ENCODE results near the gene KCNK16.

KCNK16 gene

DNA sequence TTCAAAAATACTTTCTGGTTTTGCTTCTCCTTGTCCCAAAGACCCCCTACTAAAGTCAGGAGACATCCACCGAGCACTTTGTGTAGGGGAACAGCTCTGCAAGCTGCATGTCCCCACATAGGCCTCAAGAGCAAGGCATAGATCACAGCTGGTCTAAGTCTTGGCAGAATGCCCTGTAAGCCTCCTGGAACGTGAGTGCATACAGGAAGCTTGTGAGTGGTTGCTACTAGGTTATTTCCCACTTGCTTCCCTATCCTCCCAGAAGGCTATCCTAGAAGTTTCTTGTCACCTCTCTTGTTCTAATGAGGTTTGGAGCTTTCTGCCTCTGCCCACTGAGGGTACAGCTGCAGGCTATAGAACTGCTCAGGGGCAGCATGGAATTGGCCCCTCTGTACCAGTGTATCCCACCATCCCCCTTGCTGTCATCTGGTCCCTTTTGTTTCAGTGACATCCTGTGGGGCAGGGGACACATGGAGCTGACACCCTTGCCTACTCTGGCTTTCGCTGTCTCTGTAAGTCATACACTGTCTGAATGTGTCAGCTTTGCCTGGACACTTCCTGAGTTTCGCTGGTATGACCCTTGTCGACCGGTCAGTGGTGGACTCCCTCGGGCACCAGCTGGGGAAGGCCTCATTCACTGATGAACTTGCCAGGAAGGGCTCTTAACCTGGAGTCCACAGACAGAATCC is 35.6 kb upstream of the KCNK16 start:
- H3K27me3 ChIP-seq (ENCODE audit: control insufficient read depth, insufficient read depth, low read length), result no peaks in the 10 kb centered on the region
- H3K4me1 ChIP-seq (ENCODE audit: control insufficient read depth, insufficient read depth, low read length), result peaks cover 4% of the 10 kb centered on the region; the same call in 1 of the 2 replicates
- H3K4me3 ChIP-seq (ENCODE audit: low read depth, low read length), result no peak overlapping the region
- H3K9ac ChIP-seq (ENCODE audit: low read length), result no peak overlapping the region
- no peaks in the 10 kb centered on the region for H3K9me3 ChIP-seq (ENCODE audit: control insufficient read depth, insufficient read depth, low read depth, low read length)
- H3K36me3 ChIP-seq (ENCODE audit: control insufficient read depth, insufficient read depth, low read length), result no peaks in the 10 kb centered on the region
- no peak overlapping the region for H3K27ac ChIP-seq (ENCODE audit: low read depth, low read length)

DNA sequence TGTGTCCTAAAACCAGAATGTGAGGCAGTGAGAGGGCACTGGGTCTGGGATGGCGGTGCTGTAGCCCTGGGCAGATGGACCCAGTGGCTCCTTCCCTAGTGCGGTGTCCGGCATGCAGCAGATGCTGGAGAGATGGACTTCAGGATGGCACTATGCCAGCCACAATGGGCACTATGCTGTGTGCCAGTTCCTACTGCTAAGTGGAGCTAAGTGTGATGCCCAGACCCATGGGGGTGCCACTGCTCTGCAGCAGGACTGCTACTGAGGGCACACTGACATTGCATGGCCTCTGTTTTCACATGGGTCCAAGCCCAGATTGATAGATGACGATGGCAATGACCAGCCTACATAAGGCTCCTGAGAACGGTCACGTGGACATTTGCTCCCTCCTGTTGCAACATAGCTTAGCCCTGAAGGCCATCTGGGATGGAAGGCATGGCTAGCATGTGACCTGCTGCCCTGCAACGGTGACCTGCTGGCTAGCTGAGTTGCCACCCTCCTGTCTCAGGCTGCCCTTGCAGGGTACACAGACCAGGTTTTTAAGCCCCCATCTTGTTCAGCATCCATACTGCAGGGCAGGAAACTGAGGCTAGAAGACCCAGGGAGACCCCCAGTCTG is 31.3 kb upstream of the KCNK16 start:
- H3K4me1 ChIP-seq (ENCODE audit: control insufficient read depth, insufficient read depth, low read length), result no peaks in the 10 kb centered on the region
- H3K27ac ChIP-seq (ENCODE audit: low read depth, low read length), result no peak overlapping the region
- H3K27me3 ChIP-seq (ENCODE audit: control insufficient read depth, insufficient read depth, low read length), result no peaks in the 10 kb centered on the region
- H3K4me3 ChIP-seq (ENCODE audit: low read depth, low read length), result no peak overlapping the region
- no peaks in the 10 kb centered on the region for H3K9me3 ChIP-seq (ENCODE audit: control insufficient read depth, insufficient read depth, low read depth, low read length)
- H3K36me3 ChIP-seq (ENCODE audit: control insufficient read depth, insufficient read depth, low read length), result no peaks in the 10 kb centered on the region
- H3K9ac ChIP-seq (ENCODE audit: low read length), result no peak overlapping the region

DNA sequence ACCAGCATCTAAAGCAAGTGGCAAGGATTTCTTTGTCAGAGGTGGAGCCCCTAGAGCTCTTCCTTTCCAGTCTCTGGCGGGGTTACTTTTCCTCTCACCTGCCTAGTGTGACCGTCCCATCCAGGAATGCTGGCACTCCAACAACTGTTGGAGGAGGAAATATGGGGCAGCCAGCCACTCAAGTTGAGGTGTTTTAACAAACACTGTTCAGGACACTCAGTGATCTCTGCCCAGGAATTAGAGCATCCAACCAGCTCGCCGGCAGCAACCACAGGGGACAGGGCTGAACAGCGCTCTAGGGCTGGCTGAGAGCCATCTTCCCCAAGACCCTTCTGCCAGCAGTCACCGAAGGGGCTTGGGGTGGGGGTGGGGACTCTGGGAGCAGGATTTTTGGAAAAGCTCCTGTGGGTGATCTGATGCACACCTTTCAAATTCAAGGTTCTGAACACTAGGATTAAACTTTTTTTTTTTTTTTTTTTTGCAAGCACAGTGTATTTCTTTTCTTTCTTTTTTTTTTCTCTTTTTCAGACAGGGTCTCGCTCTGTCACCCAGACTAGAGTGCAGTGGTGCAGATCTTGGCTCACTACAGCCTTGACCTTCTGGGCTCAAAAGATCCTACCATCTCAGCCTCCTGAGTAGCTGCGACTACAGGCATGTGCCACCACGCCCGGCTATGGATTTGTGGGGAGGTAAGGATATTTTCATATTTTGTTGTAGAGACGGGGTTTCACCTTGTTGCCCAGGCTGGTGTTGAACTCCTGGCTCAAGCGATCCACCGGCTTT is 28.4 kb upstream of the KCNK16 start:
- Histone ChIP-seq H3K27ac (ENCODE audit: low read depth, low read length) (no peak overlapping the region), H3K9me3 (ENCODE audit: control insufficient read depth, insufficient read depth, low read depth, low read length) (no peaks in the 10 kb centered on the region)

GRCh38 chr6:39348740-39349139 is 26.2 kb upstream of the KCNK16 start:
- Histone ChIP-seq H3K4me3 (ENCODE audit: low read depth, low read length) (no peak overlapping the region), H3K9me3 (ENCODE audit: control insufficient read depth, insufficient read depth, low read depth, low read length) (no peaks in the 10 kb centered on the region), H3K27me3 (ENCODE audit: control insufficient read depth, insufficient read depth, low read length) (no peaks in the 10 kb centered on the region), H3K4me1 (ENCODE audit: control insufficient read depth, insufficient read depth, low read length) (peaks cover 9% of the 10 kb centered on the region), H3K36me3 (ENCODE audit: control insufficient read depth, insufficient read depth, low read length) (no peaks in the 10 kb centered on the region), H3K27ac (ENCODE audit: low read depth, low read length) (no peak overlapping the region), H3K9ac (ENCODE audit: low read length) (no peak overlapping the region)

More for the DNA sequence above, 28.4 kb upstream of the KCNK16 start:
- Histone ChIP-seq H3K4me1 (ENCODE audit: control insufficient read depth, insufficient read depth, low read length) (no peaks in the 10 kb centered on the region), H3K4me3 (ENCODE audit: low read depth, low read length) (no peak overlapping the region), H3K36me3 (ENCODE audit: control insufficient read depth, insufficient read depth, low read length) (no peaks in the 10 kb centered on the region), H3K27me3 (ENCODE audit: control insufficient read depth, insufficient read depth, low read length) (no peaks in the 10 kb centered on the region), H3K9ac (ENCODE audit: low read length) (no peak overlapping the region)

DNA sequence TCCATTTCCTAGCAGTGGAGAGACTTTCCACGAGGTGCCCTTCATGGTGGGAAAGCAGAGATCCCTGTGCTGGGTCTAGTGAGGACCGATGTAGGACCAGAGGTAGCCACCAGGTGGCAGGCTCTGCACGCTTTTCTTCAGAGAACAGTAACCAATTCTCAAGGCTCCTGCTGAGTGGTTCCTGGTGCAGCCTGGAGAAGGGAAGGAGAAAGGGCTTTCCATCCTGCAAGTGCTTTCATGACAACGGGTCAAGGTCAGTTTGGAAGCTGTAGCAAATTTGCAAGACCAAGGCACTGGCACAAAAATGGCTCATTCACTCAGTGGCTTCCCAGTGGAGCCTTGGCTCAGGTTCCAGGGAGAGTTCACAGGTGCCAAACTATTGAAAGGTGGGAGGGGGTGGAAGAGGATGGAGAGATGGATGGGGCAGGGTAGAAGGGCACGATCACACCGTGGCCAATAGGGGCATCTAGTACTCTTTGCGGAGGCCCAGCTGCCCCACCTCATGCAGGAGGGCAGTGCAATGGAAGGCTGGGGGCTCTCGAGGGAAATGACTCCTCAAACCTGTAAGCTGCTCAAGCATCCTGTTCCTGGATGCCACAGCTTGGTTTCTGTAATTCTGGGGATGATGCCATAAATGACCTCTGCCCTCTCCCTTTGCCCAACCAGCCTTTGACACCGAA is 25.5 kb upstream of the KCNK16 start:
- H3K27me3 ChIP-seq (ENCODE audit: control insufficient read depth, insufficient read depth, low read length), result no peaks in the 10 kb centered on the region
- no peak overlapping the region for H3K4me3 ChIP-seq (ENCODE audit: low read depth, low read length)
- H3K36me3 ChIP-seq (ENCODE audit: control insufficient read depth, insufficient read depth, low read length), result no peaks in the 10 kb centered on the region
- no peak overlapping the region for H3K9ac ChIP-seq (ENCODE audit: low read length)
- H3K27ac ChIP-seq (ENCODE audit: low read depth, low read length), result no peak overlapping the region
- H3K9me3 ChIP-seq (ENCODE audit: control insufficient read depth, insufficient read depth, low read depth, low read length), result no peaks in the 10 kb centered on the region
- H3K4me1 ChIP-seq (ENCODE audit: control insufficient read depth, insufficient read depth, low read length), result peaks cover 15% of the 10 kb centered on the region

GRCh38 chr6:39347206-39347605 is 24.7 kb upstream of the KCNK16 start:
- H3K27me3 ChIP-seq (ENCODE audit: control insufficient read depth, insufficient read depth, low read length), result no peaks in the 10 kb centered on the region
- H3K9me3 ChIP-seq (ENCODE audit: control insufficient read depth, insufficient read depth, low read depth, low read length), result no peaks in the 10 kb centered on the region
- H3K36me3 ChIP-seq (ENCODE audit: control insufficient read depth, insufficient read depth, low read length), result no peaks in the 10 kb centered on the region
- H3K9ac ChIP-seq (ENCODE audit: low read length), result no peak overlapping the region
- no peak overlapping the region for H3K4me3 ChIP-seq (ENCODE audit: low read depth, low read length)
- H3K27ac ChIP-seq (ENCODE audit: low read depth, low read length), result no peak overlapping the region
- peaks cover 20% of the 10 kb centered on the region for H3K4me1 ChIP-seq (ENCODE audit: control insufficient read depth, insufficient read depth, low read length)

DNA sequence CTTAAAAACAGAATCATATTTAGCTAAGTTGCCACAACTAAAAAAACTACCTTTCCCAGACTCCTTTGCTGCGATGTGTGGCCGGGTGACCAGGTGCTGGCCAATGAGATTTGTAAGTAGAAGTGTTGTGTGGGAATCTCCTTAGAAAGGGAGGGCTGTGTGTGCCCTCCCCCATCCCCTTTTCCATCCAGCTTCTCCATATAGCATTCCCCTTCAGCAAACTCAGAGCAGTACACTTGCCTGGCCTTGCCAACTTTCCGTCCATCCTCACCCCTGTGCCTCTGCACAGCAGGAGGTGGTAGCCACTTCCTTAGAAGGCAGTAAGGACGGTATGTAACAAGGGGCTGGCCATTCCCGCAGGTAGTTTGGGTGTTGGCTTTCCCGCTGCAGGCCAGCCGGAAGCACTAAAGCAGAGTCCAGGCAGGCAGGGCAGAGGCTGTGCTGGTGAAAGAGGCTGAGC is 22.3 kb upstream of the KCNK16 start:
- Histone ChIP-seq H3K27me3 (ENCODE audit: control insufficient read depth, insufficient read depth, low read length) (no peaks in the 10 kb centered on the region), H3K27ac (ENCODE audit: low read depth, low read length) (no peak overlapping the region), H3K4me3 (ENCODE audit: low read depth, low read length) (no peak overlapping the region), H3K36me3 (ENCODE audit: control insufficient read depth, insufficient read depth, low read length) (no peaks in the 10 kb centered on the region), H3K4me1 (ENCODE audit: control insufficient read depth, insufficient read depth, low read length) (peaks cover 30% of the 10 kb centered on the region), H3K9me3 (ENCODE audit: control insufficient read depth, insufficient read depth, low read depth, low read length) (no peaks in the 10 kb centered on the region), H3K9ac (ENCODE audit: low read length) (no peak overlapping the region)

- Histone ChIP-seq H3K9me3 (ENCODE audit: control insufficient read depth, insufficient read depth, low read depth, low read length) (no peaks in the 10 kb centered on the region), H3K4me1 (ENCODE audit: control insufficient read depth, insufficient read depth, low read length) (peaks cover 39% of the 10 kb centered on the region), H3K36me3 (ENCODE audit: control insufficient read depth, insufficient read depth, low read length) (no peaks in the 10 kb centered on the region), H3K9ac (ENCODE audit: low read length) (no peak overlapping the region), H3K27ac (ENCODE audit: low read depth, low read length) (no peak overlapping the region), H3K27me3 (ENCODE audit: control insufficient read depth, insufficient read depth, low read length) (no peaks in the 10 kb centered on the region), H3K4me3 (ENCODE audit: low read depth, low read length) (no peak overlapping the region)
Measured at GRCh38 chr6:39343396-39343870, 20.9 kb upstream of the KCNK16 start.

- Histone ChIP-seq H3K27me3 (ENCODE audit: control insufficient read depth, insufficient read depth, low read length) (no peaks in the 10 kb centered on the region), H3K27ac (ENCODE audit: low read depth, low read length) (no peak overlapping the region), H3K9ac (ENCODE audit: low read length) (no peak overlapping the region), H3K4me1 (ENCODE audit: control insufficient read depth, insufficient read depth, low read length) (peaks cover 39% of the 10 kb centered on the region), H3K9me3 (ENCODE audit: control insufficient read depth, insufficient read depth, low read depth, low read length) (no peaks in the 10 kb centered on the region), H3K36me3 (ENCODE audit: control insufficient read depth, insufficient read depth, low read length) (no peaks in the 10 kb centered on the region), H3K4me3 (ENCODE audit: low read depth, low read length) (no peak overlapping the region)
Measured at GRCh38 chr6:39342692-39343395, 20.3 kb upstream of the KCNK16 start.

- H3K27ac ChIP-seq (ENCODE audit: low read depth, low read length), result no peak overlapping the region
- no peaks in the 10 kb centered on the region for H3K36me3 ChIP-seq (ENCODE audit: control insufficient read depth, insufficient read depth, low read length)
- peaks cover 39% of the 10 kb centered on the region for H3K4me1 ChIP-seq (ENCODE audit: control insufficient read depth, insufficient read depth, low read length)
- H3K9ac ChIP-seq (ENCODE audit: low read length), result no peak overlapping the region
- no peak overlapping the region for H3K4me3 ChIP-seq (ENCODE audit: low read depth, low read length)
- no peaks in the 10 kb centered on the region for H3K27me3 ChIP-seq (ENCODE audit: control insufficient read depth, insufficient read depth, low read length)
- no peaks in the 10 kb centered on the region for H3K9me3 ChIP-seq (ENCODE audit: control insufficient read depth, insufficient read depth, low read depth, low read length)
Measured at GRCh38 chr6:39341937-39342336, 19.4 kb upstream of the KCNK16 start.

Data from HUES6 (cell line).